Measurements from ENCODE around the gene CHL1.

CHL1 gene

DNA sequence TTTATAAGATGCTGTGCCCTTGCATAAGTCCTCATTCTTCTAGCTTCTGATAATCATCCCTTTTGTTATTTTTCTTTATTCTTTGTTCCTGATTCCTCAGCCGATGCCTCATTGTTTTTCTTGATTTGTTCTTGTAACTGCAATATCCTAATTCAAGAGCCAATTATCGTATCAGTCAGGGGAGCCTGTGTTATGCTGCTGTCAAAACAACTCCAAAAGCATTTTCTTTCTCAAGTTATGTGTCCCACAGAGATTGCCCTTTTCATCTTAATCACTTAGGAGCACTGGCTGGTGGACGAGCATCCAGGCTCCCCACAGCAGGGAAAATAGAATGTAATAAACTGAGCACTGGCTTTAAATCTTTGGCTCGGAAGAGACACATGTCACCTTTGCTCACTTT is 207.3 kb downstream of the CHL1 start:
- DNase-seq (ENCODE audit: low read depth, low spot score), result no peak

DNA sequence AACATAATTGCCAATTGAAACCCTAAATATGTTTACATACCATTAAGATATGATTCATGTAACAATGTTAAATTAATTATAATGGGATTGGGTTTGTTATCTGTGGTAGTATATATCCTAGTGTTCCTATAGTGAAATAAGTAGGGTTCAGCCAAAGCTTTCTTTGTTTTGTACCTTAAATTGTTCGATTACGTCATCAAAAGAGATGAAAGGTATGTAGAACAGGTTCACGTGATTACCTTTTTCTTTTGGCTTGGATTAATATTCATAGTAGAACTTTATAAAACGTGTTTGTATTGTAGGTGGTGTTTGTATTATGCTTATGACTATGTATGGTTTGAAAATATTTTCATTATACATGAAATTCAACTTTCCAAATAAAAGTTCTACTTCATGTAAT is 212.4 kb downstream of the CHL1 start:
- DNase-seq (ENCODE audit: low read depth, low spot score), result no peak

DNA sequence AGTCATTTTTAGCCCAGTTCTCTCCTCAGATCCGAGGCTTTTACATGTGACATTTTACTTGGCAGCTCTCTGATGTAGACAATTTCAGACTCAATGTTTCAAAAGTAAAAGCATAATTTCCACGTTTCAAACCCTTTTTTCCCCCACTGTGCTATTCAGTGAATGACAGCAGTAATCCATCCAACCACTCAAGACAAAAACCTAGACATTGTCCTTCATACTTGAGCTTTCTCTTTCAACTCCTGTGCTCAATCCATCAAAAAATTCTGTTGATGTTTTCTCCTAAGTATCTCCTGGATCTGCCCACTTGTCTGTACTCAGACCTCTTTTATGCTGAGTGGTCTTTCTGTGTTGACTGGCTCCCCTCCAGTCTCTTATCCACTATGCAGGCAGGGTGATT is 214.7 kb downstream of the CHL1 start:
- no peak for DNase-seq (ENCODE audit: low read depth, low spot score)

DNA sequence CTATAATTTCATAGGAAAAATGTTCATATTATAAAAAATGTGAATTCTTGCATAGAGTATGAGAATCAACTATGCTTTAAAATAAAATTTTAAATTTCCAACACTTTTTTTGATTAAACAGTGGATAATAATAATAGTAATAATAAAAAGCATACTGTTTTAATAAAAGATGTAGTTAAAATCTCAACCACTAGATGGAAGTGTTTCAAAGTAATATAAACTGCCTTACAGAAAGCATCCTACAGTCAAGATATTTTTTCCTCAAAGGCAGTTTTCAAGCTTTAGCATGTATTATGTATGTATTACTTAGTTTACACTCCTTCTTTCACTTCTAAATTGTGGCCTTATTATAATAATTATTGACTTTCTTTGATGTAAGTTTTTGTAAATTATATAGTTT is 217.5 kb downstream of the CHL1 start:
- peak; percentile 19 for DNase-seq (ENCODE audit: low read depth, low spot score)

DNA sequence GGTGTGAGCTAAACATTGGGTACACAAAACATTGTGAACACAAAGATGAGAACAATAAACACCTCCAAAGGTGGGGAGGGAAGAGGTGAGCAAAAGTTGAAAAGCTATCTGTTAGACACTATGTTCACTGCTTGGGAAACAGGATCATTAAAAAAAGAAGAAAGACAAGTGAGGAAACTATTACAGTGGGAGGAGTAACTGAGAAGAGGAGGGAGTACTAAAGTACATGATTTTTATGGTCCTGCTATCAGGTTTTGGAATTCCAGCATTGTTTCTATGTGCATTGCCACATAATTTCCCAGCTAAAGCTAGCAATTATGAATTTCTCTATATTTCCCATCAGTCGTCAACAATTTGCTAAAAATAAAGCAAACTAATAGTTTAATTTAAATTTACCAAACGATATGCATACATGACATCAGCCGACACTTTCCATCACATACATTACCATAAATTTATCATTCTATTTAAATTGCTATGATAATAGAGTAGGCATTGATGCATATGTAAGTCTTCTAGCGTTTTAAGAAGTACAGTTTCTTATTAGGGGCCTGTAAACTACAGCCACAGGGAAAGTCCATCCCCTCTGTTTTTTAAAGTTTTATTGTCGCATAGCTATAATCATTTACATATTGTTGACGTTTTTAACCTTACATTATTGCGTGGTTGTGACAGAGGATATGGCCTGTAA is 221.8 kb downstream of the CHL1 start:
- DNase-seq (ENCODE audit: low read depth, low spot score), result no peak

DNA sequence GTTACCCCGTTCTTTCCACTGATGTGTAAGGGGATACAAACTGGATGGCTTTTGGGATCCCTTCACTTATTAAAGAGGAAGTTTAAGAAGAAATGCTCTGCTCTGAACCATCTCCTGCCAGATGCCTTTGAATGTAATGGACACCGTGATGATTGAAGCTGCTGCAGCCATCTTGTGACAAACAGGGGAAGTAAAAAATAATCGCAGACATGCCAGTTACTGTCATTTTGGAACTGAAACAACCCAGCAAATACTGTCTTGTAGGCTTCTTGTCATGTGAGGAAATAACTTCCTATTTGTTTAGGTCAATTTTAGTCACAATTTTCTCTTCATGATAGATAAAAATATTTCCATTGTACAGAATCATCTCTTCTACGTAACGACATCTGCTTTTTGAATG is 224.0 kb downstream of the CHL1 start:
- DNase-seq (ENCODE audit: low read depth, low spot score), result no peak

DNA sequence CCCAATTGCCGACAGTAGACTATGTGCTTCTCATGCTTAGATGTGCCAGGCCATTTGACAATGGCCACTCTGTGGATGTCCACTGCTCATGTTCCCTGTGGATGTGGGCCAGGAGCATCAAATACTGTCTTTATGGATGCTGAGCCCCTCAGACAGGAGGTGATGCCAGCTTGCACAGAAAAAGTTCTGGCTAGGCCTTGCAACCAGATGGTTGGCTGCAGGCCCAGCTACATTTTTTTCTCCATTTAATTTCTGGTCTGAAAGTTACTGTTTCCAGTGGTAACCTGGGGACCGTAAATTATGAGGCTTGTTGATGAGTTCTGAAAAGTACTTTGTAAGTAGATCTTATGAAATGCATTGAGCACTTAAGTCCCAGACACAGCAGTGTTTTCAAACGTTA is 228.5 kb downstream of the CHL1 start:
- peak; percentile 9 for DNase-seq (ENCODE audit: low read depth, low spot score)

DNA sequence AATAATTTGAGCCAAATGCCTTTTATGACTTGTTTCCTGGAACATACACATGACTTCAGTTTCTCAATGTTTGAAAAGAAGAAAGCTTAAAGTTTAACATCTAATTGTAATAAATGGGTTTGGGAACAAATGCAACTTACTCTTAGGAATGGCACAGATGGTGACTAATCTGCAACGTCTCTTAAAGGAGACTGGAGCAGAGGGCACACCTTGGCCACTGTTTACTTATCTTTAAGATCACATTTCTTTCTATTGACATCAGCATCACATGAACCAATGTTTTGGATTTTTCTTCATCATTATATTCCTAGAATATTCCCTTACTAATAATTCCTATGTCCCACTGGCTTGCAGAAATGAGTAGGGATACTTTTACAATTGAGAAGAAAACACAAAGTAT is 229.5 kb downstream of the CHL1 start:
- DNase-seq (ENCODE audit: low read depth, low spot score), result no peak

DNA sequence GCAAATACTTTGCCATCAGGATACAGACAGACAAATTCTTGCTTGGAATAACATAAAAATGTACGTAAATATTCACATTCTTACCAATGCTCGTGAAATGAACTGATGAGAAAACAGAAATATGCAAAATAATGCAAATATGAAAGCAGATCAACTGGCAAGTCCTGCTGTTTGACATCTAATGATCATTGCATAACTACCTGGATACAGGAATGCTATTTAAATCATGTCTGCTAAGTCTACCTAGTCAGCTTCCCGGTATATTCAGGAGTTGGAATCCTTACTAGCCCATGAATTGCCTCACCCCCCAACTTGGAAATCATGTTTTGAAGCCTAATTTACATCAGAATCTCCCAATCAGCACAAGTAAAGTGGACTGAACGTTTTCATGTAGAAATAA is 230.6 kb downstream of the CHL1 start:
- DNase-seq (ENCODE audit: low read depth, low spot score), result no peak

DNA sequence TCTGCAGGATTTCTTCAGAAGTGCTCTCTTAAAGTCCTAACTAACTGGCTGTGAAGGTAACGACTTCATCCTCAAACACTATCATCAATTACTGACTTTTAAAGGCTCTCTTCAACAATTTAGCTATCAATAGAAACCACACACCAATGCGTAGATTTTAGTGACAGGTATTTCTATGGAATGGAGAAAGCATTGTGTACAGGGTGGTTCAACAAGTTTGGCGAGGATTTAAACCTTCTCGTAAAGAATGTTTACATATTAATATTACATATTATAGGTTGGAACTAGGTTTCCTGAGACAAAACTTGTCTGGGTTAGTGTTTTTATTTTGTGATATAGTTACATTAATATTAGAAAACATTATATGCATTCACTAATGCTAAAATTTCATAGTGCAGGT is 233.6 kb downstream of the CHL1 start:
- DNase-seq (ENCODE audit: low read depth, low spot score), result no peak

DNA sequence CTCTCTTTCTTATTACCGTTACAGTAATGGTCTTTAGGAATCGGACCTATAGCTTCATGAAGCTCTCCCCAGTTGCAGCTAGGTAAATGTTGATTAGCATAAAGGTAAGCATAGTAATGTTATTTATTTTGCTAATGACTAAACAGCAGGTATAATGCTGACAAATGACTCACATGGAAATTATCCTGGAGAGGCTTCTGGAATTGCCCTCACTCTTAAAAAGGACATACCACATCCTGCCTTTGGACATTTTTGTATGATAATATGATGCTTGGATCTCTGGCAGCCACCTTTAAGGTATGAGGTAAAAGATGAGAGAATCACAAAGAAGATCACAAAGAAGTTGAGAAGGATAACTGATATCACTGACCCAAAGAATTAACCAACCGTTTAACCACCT is 238.6 kb downstream of the CHL1 start:
- no peak for DNase-seq (ENCODE audit: low read depth, low spot score)

DNA sequence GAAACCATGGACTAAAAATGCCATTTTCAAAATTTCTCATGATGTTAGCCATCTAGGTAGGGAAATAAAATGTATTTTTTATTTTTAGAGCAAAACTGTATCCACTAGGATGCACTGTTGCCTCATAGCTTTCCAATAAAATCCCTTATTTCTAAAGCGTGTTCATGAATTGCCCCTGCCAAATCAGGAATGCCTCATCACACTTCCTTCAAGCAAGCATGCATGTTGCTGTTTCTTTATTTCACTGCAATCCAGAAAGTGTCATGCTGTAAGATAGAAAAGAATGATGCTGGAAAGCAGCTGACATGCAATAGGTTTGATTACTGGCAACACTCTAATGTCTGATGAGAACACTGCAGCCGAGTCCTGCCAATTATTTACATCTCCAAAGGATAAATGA is 239.5 kb downstream of the CHL1 start:
- DNase-seq (ENCODE audit: low read depth, low spot score), result no peak

DNA sequence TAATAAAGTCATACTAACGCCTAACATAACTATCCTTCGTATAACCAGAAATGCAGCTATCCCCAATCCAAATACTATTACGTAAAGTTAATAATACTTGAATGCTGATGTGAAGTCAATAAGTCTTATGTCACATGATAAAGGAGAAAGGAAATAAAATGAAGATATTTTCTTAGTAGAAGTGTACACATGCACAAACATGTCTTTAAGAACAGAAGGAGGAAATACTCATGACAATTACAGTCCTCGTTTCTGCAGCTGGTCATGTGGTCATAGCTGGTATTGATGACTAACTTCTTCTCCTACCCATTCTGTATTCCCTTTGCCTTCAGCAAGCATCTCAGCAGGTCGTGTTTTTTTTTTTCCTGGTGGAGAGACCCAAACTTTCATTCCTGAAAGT is 244.3 kb downstream of the CHL1 start:
- DNase-seq (ENCODE audit: low read depth, low spot score), result no peak

DNA sequence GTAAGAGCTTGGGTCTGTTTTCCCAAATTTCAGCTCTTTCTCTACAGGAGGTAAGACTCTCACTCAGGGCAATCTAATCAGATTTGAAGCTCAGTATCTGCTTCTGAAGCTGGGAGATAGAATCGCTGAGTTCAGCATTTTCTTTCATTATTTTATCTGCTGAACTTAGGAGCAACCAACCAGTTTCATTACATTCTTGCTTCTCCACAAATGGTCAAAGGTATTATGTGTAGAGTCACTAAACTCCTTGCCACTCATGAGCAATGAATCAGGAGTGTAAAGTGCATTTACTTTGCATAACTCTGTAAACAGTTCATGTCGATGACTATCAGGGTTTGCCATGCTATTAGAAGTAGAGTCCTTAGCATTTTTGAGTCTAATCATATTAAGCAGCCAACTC is 249.4 kb downstream of the CHL1 start:
- no peak for DNase-seq (ENCODE audit: low read depth, low spot score)

DNA sequence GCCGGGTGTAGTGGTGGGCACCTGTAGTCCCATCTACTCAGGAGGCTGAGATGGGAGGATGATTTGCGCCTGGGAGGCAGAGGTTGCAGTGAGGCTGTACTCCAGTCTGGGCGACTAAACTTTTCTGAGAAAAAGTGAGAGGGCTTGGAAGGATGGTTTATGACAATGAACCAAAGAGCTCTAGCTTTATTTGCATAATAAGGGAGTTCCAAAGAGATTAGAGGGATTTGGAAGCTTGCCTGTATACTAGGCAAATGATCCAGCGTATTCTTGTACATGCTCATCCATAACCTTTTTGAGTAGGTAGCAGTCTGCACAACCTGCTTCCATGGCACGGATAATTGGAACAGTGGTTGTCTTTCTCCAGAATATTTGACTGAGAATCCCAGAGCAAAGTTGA is 251.1 kb downstream of the CHL1 start:
- DNase-seq (ENCODE audit: low read depth, low spot score), result no peak

DNA sequence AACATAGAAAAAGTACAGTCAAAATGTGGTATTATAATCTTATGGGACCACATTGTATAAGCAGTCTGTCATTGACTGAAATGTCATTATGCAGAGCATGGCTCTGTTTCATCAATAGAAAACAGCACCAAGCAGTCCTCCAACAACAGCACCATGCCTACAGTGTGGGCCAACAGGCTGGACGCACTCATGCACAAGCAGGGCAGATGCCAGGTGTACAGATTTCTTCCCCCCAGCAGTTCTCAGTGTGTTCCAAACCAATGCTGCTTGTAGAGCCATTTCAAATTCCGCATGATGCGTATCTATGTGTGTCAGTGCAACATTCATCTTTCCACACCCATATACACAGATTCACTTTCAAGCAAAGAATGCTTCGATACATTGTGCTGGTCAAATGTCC is 253.1 kb downstream of the CHL1 start:
- DNase-seq (ENCODE audit: low read depth, low spot score), result no peak

DNA sequence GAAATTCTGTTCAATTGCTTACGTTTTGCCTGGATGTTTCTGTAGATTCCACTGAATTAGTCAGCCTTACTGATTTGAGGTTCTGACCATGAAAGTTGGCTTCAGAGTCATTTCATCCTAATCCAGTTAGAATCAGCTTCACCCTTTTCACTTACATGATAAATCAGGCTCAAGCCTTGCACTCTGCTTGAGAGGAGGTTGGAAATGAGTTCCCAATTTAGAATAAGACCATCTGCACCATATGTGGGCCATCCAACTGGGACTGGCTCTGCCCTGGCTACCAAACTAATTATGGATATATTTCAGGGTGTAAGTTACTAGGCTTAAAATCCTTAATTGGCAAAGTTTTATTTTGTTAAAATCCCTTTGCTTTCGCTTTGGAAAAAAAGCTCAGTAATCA is 255.7 kb downstream of the CHL1 start:
- DNase-seq (ENCODE audit: low read depth, low spot score), result no peak

DNA sequence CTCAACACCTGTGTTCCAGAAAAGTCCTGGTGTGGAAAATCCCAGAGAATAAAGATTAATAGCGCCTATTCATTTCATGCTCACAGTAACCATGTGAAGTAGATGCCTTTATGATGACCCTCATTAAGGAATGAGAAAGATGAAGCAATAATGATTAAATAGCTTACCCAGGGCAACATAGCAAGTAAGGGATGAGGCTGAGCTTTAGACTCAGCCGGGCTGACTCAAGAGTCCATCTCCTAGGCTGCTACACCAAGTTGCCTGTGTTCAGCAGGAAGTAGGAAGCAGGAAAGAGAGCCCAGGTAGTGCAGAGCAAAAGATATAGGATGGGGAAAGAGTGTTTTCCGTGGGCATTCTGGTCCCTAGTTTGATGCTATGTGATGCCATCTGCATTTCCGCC is 256.5 kb downstream of the CHL1 start:
- DNase-seq (ENCODE audit: low read depth, low spot score), result no peak

DNA sequence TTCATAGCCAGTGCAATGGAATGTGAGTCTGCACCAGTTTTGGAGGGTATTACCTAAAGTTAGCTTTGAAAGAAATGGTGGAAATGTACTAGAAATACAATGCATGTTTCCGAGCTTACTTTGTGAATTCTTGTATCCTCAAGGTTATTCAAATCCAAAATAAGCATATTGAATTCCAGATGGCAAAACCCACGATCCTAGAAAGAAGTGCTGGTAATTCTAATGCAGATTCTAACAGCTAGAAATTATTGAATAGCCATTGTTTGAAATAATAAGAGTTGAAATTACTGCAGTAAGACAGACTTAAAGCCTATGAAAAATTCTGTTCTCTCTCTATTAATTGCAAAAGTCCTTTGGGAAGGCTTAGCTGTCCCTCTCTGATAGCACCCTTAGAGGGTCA is 258.4 kb downstream of the CHL1 start:
- DNase-seq (ENCODE audit: low read depth, low spot score), result no peak

DNA sequence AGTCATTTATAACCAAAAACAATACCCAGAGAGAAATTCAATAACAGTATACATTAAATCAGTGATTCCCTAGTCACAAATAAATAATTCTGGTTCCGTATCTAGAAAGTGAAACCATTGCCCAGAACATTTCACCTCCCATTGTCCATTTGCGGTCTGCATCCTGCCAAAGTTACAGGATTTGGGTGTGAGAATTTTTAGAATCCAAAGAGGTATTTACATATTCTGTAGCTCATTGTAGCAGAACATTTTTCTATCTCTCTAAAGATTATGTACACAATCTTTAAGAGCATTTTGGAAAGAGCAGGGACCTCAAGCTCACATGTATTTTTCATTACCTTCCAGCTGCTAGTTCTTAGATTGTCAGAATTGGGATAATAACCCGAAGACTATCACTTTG is 261.6 kb downstream of the CHL1 start:
- DNase-seq (ENCODE audit: low read depth, low spot score), result no peak

DNA sequence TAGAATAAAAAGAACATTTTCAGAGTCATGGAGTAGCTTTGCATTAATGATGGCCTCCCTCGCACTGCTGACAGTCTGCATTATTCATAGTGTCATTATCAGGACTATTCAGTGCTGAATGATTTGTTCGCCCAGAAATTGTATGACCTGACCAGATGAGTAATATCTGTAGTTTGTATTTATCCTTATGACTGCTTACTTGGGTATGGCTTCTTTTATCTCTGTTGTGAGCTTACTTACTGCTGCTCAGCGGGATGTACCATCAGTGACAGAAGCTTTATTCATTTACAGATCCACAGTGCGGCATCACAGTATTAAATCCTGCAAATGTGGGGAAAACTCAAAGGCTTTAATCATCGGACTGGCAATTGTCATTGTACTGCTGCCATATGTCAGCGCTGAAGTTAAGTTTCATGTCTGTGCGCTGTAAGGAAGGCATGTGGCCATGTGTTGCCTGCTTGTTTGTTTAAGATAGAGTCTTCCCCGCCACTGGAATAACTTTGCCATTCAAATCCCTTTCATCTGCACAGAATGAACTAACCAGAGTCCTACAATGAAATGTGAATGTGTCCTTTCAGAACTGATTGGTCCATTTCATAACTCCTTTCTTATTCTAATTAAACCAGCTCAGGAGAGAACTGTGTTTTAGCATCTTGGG is 262.2 kb downstream of the CHL1 start:
- peak; percentile 12 for DNase-seq (ENCODE audit: low read depth, low spot score)
